ENCODE measurements around the gene XPO6.

Gene XPO6

DNA sequence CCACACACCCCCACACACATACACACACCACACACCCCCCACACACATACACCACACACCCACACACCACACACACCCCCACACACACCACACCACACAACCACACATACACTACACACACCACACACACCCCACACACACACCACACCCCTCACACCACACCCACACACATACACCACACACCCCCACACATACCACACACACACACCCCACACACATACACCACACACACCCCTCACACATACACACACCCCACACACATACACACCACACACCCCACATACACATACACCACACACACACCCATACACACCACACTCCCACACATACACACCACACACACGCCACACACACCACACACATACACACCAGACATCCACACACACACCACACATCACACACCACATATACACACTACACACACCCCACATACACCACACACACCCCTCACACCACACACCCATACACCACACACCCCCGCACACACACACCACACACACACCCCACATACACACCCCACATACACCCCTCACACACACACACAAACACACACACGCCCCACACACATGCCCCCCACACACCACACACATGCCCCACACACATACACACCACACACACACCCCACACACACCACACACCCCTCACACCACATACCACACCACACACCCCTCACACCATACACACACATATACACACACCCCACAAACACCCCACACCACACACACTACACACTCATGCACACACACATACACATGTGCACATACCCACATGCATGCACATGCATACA lies 122.4 kb downstream of the XPO6 start:
- DNase-seq (ENCODE audit: low read depth in 2 of 2) = no peak

GRCh38 chr16:28087675-28088300 lies 124.0 kb downstream of the XPO6 start:
- no peak for DNase-seq (ENCODE audit: low read depth in 2 of 2)

DNA sequence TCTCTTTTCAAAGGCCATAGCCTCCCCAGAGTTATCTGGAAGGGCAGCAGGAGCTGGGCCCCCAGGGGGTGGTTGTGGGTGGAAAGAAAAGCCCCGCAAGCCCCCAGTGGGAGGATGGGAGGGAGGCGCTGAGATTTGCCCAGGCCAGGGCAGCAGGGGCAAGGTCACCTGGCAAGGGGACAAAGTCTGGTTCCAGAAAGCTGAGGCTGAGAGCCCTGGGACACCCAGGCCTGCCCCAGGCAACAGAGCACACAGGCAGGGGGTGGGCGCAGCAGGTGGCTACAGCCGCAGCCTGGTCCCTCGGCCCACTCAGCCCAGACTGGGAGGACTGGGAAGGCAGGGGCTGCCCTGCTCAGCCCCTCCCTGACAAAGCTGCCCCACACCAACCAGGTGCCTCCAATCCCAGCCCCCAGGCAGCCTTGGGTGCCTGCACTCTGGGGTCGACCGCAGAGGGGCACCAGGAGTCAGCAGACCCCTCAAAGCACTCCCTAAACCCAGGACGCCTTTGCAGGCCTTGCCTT lies 124.6 kb downstream of the XPO6 start:
- DNase-seq (ENCODE audit: low read depth in 2 of 2) = no peak

DNA sequence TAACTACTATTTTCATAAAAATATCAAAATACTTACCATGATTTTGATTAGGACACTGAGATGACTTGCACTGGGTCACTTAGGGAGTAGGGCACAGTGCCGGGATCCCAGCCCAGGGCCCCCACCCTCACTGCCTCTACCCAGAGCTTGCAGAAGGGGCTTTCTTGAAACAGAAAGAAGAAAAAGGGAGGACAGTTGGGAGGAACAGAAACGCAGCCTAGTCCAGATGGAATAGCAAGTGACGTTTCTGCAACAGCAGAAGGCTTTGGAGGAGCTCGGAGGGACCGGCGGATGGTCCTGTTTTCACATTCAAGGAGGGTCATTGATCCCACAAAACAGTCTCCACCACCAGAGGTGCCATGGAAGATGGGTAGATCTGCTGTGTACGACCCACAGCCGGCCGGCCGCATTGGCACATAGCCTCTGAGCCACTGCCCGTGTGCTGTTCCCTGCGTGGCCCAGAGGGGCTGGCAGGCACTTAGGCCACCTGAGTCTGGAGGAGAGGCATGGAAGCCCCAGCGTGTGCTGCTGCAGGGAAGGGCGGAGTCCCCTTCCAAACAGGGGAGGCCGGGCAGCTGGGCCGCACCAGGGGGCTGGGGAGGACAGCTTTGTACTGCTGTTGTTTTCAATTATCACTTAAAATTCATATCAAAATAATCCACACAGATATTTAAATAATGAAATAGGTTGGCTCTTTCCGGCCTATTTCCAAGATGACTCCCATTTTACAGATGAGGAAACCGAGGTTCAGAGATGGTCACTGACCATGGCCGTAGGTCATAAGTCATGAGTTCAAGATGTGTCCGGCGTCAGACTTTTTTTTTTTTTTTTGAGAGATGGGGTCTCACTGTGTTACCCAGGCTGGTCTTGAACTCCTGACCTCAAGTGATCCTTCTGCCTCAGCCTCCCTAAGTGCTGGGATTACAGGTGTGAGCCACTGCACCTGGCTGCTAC lies 125.3 kb downstream of the XPO6 start:
- DNase-seq (ENCODE audit: low read depth in 2 of 2) = no peak

DNA sequence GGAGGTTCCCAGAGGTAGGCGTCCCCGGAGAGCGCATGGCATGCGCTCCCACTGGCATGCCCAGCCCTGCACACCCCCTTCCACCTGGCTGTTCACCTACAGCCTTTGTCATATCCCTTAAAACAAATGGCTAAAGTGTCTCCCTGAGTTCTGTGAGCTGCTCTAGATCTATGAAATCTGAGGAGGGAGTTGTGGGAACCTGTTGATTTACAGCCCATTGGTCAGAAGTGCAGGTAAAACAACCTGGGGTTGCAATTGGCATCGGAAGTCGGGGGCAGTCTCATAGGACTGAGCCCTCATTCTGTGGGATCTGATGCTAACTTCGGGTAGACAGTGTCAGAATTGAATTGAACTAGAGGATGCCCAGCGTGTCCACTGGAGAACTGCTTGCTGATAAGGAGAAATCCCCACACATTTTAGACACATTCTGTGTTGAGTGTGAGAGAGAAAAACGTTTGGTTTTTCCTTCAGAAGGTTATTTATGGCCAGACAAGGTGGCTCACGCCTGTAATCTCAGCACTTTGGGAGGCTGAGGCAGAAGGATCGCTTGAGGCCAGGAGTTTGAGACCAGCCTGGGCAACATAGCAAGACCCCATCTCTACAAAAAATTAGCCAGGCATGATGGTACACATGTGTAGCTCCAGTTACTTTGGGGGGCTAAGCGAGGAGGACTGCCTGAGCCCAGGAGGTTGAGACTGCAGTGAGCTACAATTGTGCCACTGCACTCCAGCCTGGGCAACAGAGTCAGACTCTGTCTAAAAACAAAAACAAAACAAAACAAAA lies 126.2 kb downstream of the XPO6 start:
- no peak for DNase-seq (ENCODE audit: low read depth in 2 of 2)

DNA sequence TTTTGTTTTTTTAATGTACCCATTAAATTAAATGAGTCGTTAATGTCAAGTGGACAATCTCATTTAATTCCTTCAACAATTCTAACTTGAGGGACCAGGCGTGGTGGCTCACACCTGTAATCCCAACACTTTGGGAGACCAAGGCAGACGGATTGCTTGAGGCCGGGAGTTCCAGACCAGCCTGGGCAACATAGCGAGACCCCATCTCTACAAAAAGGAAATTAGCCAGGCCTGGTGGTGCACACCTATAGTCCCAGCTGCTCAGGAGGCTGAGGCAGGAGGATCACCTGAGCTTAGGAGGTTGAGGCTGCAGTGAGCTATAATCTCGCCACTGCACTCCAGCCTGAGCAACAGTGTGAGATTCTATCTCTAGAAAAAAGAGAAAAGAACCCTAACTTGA lies 127.6 kb downstream of the XPO6 start:
- DNase-seq (ENCODE audit: low read depth in 2 of 2) = no peak

- DNase-seq (ENCODE audit: low read depth in 2 of 2) = no peak
These were observed 129.1 kb downstream of the XPO6 start for GRCh38 chr16:28082624-28083023.

DNA sequence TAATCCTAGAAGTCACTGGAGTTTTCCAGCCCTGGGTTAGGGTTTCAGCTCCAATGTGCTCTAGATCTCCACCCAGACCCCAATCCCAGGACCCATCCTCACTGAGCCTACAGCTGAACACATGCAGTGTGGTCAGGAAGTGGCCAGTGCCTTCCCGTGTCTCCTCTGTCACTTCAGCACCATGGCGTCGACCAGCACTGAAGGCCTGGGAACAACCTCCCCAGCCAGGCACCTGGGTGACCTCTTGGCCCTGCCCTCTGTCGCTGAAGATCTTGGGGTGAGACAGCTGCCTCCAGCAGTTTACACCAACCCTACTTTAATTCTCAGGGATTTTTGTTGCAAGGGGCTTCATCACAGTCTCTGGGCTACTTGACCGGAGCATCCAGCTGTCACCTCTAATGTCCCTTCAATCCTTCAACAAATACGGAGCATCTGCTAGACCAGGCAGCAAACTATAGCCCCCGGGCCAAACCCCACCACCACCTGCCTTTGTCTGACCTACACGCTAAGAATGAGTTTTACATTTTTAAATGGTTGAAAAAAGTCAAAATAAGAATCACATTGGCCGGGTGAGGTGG lies 130.3 kb downstream of the XPO6 start:
- DNase-seq (ENCODE audit: low read depth in 2 of 2) = no peak

- no peak for DNase-seq (ENCODE audit: low read depth in 2 of 2)
These were observed 133.5 kb downstream of the XPO6 start for GRCh38 chr16:28078261-28078660.

- no peak for DNase-seq (ENCODE audit: low read depth in 2 of 2)
These were observed 137.9 kb downstream of the XPO6 start for GRCh38 chr16:28073836-28074235.

- no peak for DNase-seq (ENCODE audit: low read depth in 2 of 2)
These were observed 139.7 kb downstream of the XPO6 start for GRCh38 chr16:28072087-28072486.

DNA sequence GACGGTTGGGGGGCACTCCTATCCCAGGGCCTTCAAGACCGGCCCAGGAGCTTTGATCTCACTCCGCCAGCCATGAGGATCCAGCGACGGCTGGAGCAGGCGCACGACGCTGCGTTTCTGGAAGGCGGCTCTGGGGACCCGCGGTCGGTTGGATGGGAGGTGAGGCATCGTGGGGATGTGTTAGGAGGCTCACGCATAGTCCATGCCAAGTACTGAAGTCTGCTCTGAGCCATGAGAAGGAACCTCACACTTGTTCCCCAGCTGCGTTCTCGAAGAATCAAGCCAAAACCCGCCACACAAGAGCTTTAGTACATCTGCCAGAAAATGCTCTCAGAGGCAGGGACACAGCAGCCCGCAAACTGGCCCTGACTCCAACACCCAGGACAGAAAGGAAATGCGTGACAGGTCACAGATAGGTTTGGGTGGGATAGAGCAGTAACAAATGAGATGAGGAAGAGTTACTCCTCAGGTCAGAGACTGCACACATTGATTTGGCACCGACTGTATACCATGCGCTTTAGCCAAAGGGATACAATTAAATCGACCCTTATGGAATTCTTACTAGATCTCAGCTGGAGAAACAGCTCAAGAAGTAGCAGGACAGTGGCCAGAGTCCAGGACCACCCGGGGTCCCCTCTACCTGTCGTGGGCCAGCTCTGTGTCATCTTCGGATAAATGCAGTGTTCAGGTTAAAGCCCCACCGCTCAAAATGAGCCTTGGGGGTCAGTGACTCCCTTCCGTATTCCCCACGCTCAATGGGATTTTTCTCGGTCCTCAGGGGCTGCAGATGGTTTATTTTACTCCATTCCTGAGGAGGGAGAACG lies 141.6 kb downstream of the XPO6 start:
- no peak for DNase-seq (ENCODE audit: low read depth in 2 of 2)

DNA sequence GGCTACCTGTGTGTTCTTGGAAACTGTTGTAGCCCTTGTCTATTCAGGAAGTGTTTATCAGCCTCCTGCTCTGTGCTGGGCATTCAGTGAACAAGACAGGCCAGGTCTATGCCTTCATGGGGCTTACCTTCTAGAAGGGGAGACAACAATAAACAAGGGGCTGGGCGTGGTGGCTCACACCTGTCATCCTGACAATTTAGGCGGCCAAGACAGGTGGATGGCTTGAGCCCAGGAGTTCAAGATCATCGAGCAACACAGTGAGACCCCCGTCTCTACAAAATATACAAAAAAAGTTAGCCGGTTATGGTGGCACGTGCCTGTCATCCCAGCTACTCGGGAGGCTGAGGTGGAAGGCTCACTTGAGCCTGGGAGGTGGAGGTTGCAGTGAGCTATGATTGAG lies 142.8 kb downstream of the XPO6 start:
- DNase-seq (ENCODE audit: low read depth in 2 of 2) = no peak

DNA sequence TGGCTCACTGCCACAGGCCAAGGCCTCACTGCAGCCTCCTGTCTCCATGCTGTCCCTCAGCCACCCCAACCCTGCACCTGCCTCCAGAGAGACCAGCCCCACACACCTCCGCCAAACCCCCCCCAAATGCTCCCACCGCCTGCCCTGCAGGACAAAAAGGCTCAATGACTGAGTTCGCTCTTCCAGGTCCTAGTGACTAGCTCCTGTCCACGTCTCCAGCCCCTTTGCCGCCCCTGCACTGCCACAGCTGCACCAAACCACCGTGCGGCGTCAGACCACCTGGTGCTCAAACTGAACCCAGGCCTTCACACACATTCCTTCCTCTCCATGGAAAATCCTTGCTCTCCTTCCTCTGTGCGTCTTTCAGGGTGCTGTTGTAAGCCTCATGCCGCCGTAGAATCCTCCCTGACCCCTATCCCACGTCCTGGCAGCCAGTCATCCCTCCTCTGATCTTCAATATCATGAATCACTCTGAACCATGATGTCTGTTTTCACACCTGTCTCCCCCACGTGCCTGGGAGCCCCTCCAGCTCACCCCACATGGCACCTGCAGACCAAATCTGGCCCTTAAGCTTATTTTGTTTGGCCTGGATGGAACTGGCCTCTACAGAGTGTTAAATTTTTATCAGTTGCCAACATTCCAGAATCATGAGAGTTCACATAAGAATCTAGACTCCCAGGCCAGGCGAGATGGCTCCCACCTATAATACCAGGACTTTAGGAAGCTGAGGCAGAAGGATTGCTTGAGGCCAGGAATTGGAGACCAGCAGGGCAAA lies 144.0 kb downstream of the XPO6 start:
- no peak for DNase-seq (ENCODE audit: low read depth in 2 of 2)

- DNase-seq (ENCODE audit: low read depth in 2 of 2) = no peak
These were observed 147.0 kb downstream of the XPO6 start for GRCh38 chr16:28064706-28065249.

DNA sequence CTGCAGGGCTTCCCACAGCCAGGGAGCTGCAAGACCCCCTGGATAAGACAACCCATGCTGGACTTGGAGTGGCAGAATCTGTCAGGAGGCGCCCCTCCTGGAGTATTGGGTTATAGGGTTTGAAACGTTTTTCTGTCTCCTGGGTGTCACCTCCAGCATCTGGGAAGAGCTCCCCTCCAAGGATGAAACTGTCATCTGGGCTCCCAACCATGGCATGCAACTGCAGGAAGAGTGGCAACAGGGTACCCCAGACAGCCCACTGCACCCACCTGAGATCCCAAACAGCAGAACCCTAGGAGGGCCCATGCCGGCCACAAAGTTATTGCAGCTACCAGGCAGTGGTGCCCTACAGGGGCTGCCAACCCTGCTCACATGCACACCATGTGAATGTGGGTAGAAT lies 147.6 kb downstream of the XPO6 start:
- DNase-seq (ENCODE audit: low read depth in 2 of 2) = no peak

GRCh38 chr16:28063591-28064061 lies 148.1 kb downstream of the XPO6 start, which contains the start of gene GSG1L:
Gene GSG1L, minus strand, starts transcription at chr16:28063714. Its CDS starts 290 bp downstream, at chr16:28063424.
- DNase-seq (ENCODE audit: low read depth in 2 of 2) = no peak

DNA sequence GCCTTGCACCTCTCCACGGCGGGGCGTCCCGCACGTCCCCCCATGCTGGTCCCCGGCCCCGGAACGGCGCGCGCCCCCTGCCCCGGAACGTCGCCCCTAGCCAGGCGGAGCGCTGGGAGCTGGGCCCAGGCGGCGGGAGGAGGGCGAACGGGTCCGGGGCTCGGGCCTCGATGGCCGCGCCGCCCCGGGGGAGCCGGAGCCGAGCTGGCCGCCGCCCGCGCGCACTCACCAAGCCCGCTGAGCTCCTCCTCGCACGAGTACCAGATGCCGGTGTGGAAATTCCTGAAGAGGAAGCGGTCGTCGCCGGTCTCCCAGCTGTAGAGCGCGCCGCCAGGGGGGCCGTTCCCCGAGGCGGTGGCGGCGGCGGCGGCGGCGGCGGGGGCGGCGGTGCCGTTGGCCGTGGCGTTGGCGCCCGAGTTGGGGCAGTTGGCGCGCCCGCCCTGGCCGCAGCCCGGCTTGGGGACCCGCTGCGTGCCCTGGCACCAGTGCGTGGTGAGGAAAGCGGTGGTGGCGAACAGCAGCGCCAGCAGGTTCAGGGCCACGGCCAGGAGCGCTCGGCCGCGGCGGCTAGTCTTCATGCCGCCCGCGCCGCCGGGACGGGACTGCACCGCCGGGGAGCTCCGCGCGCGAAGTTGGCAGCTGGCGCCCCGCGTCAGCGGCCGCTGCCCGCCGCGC lies 148.8 kb downstream of the XPO6 start:
- DNase-seq (ENCODE audit: low read depth in 2 of 2) = no peak

Measured in activated CD4-positive, alpha-beta T cell treated with anti-CD3 and anti-CD28 coated beads for 24 hours (primary cell).